BJ (cell line): Measurements from ENCODE around the gene CUL7. TPM values are rescaled to one million over a fixed set of nuclear protein-coding genes. Genes with fewer than 3 reads are reported as not detected.

Experiments
- CTCF ChIA-PET: fragments of 350-600 bp; formaldehyde crosslinking; extraction: SDS; loops from one replicate; lab custom pipeline; 2021; ENCODE audit warnings: antibody characterized with exemption, inconsistent platforms; lab: Yijun Ruan, JAX
- POLR2A ChIA-PET: fragments of 300-600 bp; sonication (Branson Sonifier 250); formaldehyde crosslinking; extraction: SDS; loops from one replicate; lab custom pipeline; 2021; ENCODE audit warnings: antibody characterized with exemption; lab: Charles Lee
- DNase-seq: peaks from one replicate; pipeline ENCODE4 v3.0.0-alpha.2; 2011; ENCODE audit warnings: low read depth
- H3K27me3 ChIP-seq: 2 replicates; pipeline ENCODE4 v1.6.0; 2011; ENCODE audit warnings: low read length; ENCODE audit not compliant: control insufficient read depth, insufficient read depth
- H3K36me3 ChIP-seq: 2 replicates; pipeline ENCODE4 v1.5.1; 2011; ENCODE audit warnings: low read length; ENCODE audit not compliant: control insufficient read depth, insufficient read depth
- H3K4me3 ChIP-seq: 2 replicates; pipeline ENCODE4 v1.5.1; 2011; ENCODE audit warnings: low read depth, mild to moderate bottlenecking, control low read depth, low read length
- polyA plus RNA-seq: library from polyadenylated mRNA; depleted of rRNA; stranded (reverse); fragments of >200 nt; gene quantifications from 2 replicates; pipeline ENCODE4 v1.2.3, GENCODE V29; 2011
- TF ChIP-seq, protein P1 (sequence below): IDR thresholded peaks from 2 replicates; pipeline ENCODE4 v1.5.1; 2011; ENCODE audit warnings: low read depth, mild to moderate bottlenecking, control low read depth, inconsistent platforms, low read length, moderate library complexity; ENCODE audit not compliant: insufficient read depth

The CUL7 gene
- polyA plus RNA-seq, 1 experiment = 50.7 TPM

DNA sequence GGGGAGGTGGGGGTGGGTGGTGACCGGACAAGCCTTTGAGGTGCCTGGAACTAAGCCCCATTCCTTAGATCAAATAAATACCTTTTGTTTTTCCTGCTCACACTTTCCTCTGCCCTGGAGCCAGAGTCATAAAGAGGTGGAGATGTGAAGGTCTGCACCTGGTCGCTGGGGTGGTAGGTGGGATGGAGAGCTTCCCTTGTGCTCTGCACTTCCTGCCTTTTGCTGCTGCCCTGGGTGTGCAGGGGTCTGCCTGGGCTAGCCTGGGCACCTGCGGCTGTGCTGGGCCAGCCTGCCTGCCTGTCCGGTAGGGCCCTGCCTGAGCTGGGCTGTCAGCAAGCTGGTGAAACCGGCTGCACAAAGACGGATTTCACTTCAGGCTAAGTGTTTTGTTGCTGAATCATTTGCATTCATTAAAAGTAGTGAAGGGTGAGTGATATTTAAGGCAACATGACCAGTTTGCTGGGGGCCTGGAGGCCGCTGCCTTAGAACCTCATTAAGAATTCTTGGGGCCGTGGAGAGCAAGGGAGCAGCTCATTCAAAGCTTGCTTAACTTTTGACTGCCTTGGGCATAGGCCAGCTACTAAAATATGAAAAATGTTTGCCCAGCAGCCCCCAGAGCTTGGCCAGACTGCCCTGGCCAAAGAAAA, 42.9 kb upstream of the CUL7 start:
- H3K27me3 ChIP-seq = no peaks in the 10 kb centered on the region
- peak; percentile 84 for DNase-seq
- CTCF ChIA-PET = interaction anchor here (0.8 to 2.4 kb wide), 10 partner anchors 11 to 47 kb away, joined by 3 to 12 read pairs (median 5); partner anchors contain the start of gene PTK7
- TF ChIP-seq, protein P1, sequence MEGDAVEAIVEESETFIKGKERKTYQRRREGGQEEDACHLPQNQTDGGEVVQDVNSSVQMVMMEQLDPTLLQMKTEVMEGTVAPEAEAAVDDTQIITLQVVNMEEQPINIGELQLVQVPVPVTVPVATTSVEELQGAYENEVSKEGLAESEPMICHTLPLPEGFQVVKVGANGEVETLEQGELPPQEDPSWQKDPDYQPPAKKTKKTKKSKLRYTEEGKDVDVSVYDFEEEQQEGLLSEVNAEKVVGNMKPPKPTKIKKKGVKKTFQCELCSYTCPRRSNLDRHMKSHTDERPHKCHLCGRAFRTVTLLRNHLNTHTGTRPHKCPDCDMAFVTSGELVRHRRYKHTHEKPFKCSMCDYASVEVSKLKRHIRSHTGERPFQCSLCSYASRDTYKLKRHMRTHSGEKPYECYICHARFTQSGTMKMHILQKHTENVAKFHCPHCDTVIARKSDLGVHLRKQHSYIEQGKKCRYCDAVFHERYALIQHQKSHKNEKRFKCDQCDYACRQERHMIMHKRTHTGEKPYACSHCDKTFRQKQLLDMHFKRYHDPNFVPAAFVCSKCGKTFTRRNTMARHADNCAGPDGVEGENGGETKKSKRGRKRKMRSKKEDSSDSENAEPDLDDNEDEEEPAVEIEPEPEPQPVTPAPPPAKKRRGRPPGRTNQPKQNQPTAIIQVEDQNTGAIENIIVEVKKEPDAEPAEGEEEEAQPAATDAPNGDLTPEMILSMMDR = no peak
- H3K4me3 ChIP-seq = no peak overlapping the region
- no peaks in the 10 kb centered on the region for H3K36me3 ChIP-seq
- POLR2A ChIA-PET = interaction anchor here (0.6 kb wide), 1 partner anchor 18 kb away, joined by 5 read pairs; no protein-coding TSS in a partner anchor

DNA sequence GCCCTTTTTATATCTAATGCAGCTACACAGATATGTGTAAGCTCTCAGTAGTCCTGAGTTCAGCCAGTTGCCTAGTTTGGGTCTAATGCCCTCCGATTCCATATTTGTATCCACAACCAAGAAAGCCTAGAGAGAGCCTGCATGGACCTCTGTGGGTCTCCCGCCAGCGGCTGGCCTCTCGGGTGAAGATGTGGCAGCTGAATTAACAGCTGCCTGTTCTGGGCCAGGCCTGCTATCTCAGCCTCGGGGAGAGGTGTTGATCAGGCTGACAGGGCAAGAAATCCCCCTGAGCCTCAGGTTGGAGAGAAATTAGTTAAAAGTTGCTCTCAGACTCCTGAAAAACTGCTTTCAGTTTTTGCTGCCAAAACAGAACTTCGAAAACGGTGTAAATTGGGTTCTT, 42.3 kb upstream of the CUL7 start:
- DNase-seq = no peak

DNA sequence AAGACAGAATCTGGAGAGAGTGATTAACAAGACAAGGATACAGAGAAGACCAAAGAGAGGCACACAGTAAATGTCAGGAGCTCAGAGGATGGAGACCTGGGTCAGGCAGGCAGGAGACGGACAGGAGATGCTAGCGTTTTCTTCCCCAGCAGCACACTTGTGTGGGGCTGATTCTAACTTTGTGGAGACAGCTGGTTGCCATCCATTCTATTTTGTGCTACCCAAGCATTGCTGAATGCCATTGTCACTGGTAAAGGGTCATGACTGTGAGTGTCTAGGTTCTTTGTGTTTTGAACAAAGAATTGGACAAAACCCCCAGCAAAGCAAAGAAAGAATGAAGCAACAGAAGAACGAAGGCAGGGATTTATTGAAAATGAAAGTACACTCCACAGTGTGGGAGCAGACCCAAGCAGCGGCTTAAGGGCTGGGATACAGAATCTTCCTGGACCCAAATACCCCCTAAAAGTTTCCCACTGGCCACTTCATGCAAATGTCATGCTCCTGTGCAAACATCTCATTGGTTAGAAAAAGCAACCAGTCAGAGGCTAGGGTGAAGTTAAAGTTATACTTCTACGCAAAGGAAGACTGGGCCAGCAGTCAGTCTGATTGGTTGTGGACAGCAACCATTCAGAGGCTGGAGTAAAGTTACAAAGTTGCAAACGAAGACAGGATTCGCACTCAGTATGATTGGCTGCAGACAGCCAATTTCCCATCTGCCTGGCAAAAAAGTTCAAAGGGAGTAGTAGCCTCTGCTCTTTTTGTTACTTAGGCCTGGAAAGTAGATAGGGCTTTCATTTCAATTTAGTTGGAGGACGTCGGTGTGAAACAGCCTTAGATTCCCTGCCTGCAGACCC, 40.0 kb upstream of the CUL7 start:
- Histone ChIP-seq H3K36me3 (no peaks in the 10 kb centered on the region), H3K4me3 (peak overlapping the region; percentile 4; the same call in 1 of the 2 replicates), H3K27me3 (no peaks in the 10 kb centered on the region)
- TF ChIP-seq, protein P1 = no peak
- ChIA-PET CTCF (interaction anchor here (0.6 kb wide), 1 partner anchor 78 kb away, joined by 5 read pairs; no protein-coding TSS in a partner anchor), POLR2A (no interaction called here)
- DNase-seq = peak; percentile 62

More for the DNA sequence above, 42.3 kb upstream of the CUL7 start:
- no peak overlapping the region for H3K4me3 ChIP-seq
- ChIA-PET CTCF (interaction anchor here (0.8 to 2.4 kb wide), 6 partner anchors 18 to 48 kb away, joined by 3 to 12 read pairs (median 6); no protein-coding TSS in a partner anchor), POLR2A (interaction anchor here (0.6 kb wide), 1 partner anchor 18 kb away, joined by 5 read pairs; no protein-coding TSS in a partner anchor)
- TF ChIP-seq, protein P1 = no peak
- H3K36me3 ChIP-seq = no peaks in the 10 kb centered on the region
- H3K27me3 ChIP-seq = no peaks in the 10 kb centered on the region

DNA sequence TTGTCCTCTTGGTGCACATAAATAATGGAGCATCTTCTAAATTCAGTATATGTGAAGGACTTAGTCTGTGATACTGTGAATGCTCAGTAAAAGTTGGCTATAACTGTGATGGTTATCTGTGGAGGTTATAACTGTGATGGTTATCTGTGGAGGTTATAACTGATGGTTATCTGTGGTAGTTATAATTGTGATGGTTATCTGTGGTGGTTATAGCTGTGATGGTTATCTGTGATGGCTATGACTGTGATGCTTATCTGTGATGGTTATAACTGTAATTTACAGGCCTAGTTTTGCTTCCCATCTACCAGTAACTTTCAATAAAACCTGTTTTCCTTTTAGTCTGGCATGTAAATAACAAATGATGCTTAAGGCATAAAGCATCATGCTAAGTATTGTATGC, 39.0 kb upstream of the CUL7 start:
- Histone ChIP-seq H3K27me3 (no peaks in the 10 kb centered on the region), H3K36me3 (no peaks in the 10 kb centered on the region), H3K4me3 (no peak overlapping the region)
- DNase-seq = no peak
- CTCF ChIA-PET = interaction anchor here (0.9 kb wide), 1 partner anchor 11 kb away, joined by 3 read pairs; no protein-coding TSS in a partner anchor
- TF ChIP-seq, protein P1 = no peak
- POLR2A ChIA-PET = no interaction called here
